Kidney tubule cell (primary cell): ENCODE measurements around the gene AHSG.
"Not testable (repeated sequence)": the region's sequence is repeated elsewhere in the genome, so short reads cannot be mapped to it uniquely, and the experiment has no call there.

ENCODE experiments used
- DNase-seq: peaks from one replicate; pipeline ENCODE4 v3.0.0-alpha.2; 2018; ENCODE audit warnings: low spot score

Gene AHSG

GRCh38 chr3:186617036-186617946, 4.4 kb downstream of the AHSG start:
- peak; percentile 98 for DNase-seq

DNA sequence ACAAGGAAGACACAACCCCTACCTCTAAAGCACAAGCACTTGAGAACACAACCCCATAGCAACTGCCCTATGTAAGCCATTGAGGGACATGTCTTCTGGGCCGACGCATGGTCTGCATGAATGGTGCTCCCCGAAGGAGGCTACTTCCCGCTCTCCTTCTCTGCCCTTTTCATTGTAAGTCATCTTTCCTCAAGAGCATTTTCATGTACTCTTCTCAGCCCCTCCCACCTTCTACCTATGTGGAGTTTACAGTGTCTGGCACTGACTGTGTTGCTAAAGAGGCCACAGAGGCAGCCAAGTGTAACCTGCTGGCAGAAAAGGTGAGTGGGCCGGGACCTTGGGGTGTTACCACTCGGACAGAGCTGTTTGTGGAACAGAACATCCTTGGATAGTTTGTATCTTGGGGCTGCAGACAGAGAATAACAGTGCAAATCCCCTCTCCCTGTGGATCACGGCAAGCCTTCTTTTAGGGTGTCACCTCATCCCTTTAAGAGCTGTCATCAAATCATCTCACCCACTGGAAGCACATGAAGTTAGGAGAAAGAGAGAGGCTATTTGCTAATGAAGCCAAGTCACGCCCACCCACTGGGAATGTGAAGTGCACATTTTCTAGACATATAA, 5.6 kb downstream of the AHSG start:
- DNase-seq = peak; percentile 28

DNA sequence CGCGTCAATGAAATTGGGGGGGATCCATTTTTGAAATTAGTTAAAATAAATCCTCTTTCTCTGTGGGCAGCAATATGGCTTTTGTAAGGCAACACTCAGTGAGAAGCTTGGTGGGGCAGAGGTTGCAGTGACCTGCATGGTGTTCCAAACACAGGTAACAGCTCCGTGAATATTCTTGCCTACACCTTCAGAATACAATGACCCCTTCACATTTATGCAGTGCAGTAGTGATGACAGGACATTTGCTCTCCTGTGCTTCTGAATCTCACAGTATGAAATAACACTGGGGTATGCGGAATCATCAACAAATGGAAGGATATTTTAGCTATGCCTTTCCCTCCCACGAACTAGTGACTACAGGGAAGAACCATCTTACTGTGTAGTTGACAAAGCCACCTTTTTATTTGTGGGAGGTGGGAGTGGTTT, 6.9 kb downstream of the AHSG start:
- DNase-seq = no peak

GRCh38 chr3:186620213-186621092, 7.6 kb downstream of the AHSG start:
- no peak for DNase-seq

DNA sequence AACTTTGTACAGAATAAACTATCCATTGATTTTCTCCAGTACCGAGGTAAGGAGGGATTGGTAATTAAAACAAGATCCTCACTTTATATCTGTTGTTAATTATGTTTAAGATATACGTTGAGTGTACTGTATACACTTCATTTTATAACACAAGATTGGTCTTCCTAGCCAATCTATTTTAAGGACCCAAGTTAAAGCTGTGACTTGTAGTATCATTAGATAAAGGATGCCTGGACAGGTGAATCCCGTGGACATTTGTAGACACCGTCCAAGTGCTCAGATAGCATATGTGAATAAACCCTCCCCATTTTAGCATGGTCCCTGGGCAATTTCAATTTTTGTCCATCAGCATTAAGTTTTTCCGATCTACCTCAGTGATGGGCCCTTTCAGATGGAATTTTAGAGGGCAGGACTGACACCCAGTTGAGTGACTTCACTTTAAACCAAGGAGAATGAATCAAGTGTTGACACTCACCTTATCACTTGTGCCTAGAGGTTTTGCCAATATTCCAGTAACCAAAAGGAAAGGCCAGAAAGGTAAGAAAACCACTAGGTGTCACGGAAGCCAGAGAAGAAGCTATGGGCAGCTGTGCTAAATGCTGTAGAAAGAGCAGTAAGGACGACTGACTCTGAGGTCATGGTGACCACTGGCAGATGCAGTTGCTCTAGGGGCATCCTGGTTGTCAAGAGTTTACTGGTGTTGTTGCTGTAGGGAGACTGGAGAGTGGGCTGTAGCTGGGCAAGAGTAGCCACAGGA, 9.2 kb downstream of the AHSG start:
- no peak for DNase-seq

DNA sequence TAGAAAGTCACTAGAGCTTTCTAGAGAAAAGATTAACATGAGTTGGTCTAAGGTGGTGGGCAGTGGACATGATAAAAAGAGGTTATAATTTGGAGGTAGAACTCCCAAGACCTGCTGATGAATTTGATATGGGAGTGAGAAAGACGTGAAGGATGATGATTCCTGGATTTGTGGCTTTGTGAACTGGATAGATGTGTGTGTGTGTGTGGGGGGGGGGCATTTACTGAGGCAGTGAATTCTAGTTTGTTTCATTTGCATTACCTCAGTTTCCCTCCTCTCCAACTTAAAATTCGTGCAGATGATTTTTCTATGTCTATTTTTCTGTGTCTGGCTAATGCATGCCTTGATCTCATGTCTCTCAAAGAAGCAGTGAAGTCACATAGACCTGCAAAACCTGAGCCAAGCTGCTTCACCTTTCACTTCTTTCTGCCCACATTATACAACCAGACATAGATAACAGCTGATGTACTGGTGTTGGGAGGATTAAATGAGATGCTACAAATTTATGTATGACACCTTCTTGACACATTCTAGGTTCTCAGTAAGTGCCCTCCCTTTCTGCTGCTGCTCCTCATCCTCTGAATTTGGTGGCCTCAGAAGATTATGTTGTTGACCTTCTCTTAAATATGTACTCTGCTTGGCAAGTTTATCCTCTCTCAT, 9.9 kb downstream of the AHSG start:
- DNase-seq = no peak

GRCh38 chr3:186624598-186624997, 11.7 kb downstream of the AHSG start:
- no peak for DNase-seq

GRCh38 chr3:186625600-186626042, 12.8 kb downstream of the AHSG start:
- DNase-seq = no peak

GRCh38 chr3:186626254-186626847, 13.5 kb downstream of the AHSG start:
- no peak for DNase-seq

DNA sequence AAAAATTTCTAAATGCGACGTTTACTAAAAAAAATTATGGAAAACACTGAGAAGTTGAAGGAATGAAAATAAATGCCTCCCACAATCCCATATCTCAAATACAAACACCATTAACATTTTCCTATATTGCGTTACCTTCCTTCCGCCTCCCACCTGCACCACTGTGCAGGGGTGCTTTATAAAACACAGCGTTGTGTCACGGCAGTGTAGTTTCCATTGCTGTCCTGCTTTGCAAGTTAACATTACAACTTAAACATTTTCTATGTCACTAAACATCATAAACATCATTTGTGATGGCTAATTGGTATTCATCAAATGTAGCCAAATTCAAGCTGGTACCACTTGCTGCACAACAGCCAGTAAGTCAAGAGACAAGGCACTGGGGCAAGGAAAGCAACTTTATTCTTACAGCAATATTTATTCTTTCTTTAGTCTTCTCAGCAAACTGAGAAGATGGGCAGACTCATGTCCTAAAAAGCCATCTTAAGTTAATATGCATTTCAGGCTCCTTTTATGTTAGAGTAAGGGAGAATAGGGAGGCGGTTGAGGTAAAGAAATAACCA, 15.1 kb downstream of the AHSG start:
- DNase-seq = no peak

DNA sequence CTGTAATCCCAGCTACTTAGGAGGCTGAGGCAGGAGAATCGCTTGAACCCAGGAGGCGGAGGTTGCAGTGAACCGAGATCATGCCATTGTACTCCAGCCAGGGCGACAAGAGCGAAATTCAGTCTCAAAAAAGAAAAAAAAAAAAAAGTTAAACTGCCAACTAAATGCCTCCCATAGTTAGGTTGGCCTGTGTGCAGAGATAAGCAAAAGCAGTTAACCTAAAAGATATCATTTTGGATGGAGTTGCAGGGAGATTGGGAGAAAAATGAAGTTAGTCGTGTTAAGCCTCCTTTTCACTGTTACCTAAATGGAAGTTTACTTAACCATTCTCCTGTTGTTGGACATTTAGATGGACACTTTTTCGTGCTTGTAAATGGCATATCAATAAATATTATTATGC, 15.9 kb downstream of the AHSG start:
- no peak for DNase-seq

- no peak for DNase-seq
Observed at GRCh38 chr3:186630950-186631641, 18.2 kb downstream of the AHSG start.

GRCh38 chr3:186633481-186633880, 20.6 kb downstream of the AHSG start:
- DNase-seq = no peak

- DNase-seq = not testable (repeated sequence)
Observed at GRCh38 chr3:186634207-186634606, 21.3 kb downstream of the AHSG start.

DNA sequence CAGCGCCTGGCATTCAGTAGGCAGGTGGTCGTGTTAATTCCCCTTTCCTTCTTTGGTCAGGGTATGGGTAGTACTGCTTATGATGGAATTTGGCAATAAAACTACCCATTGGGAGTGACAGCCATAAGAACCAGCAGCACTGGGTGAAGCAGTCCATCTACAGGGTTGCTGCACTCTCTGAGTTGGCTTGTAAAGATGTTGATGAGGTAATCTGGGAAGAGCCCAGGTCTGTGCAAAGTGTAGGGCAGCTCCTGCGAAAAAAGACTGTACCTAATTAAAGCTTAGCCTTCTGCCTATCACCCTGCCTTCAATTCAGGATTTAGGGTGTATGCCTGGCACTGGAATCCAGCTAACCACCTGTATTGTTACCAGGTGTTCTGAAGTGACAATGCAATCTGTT, 22.7 kb downstream of the AHSG start:
- DNase-seq = no peak

- no peak for DNase-seq
Observed at GRCh38 chr3:186636536-186636935, 23.7 kb downstream of the AHSG start.

DNA sequence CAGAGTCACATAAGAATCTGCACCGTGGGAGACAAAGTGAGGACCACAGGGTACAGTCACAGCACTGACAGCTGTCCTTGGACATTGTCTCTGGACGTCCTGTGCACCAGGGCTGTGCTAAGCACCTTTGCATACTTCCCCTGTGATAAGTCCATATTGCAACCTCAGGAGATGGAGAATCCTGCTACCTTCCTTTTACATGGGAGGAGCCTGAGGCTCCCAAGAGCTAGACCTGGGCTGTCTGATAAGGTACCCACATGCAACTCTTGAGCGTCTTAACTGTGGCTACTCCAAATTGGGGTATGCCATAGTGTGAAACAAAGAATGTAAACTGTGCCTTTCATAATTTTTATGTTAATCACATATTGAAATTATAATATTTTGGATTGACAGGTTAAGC, 24.8 kb downstream of the AHSG start:
- DNase-seq = no peak

- DNase-seq = no peak
Observed at GRCh38 chr3:186638259-186638658, 25.4 kb downstream of the AHSG start.

DNA sequence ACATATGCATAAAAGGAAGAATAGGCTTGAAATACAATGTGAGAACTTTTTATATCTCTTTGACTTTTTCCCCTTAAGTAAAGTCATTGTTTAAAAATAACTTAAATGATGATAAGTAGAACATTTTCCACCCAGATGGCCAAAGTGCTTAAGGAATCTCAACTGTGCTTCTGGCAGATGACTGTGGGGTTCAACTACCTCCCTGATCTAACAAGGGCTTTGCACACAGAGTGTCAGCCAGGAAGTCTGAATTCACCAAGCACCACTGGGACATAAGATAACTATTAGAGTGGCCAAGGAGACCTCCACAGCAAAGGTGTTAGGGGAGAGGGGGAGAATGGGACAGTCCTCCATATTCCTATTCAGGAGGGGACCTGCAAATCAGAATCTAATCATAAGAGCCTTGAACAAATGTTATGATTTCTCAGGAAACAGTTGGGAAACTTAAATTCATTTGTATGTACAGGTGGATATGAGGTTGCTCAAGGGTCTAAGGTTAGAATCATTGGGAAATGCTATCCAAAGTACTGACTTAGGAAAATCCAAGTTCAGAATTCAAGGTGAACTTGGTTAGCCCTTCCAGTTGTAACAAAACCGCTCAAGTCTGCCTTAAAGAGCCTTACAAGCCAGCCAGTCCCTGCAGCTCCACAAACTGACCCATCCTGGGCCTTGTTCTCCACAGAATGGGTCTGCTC, 27.1 kb downstream of the AHSG start, which contains the start of gene FETUB:
TSS of gene FETUB (plus strand) at position 622 of the 695 bp plus-strand sequence. CDS start at position 684, 62 bp downstream.
- DNase-seq = no peak
